Kidney epithelial cell (primary cell): ENCODE results near the gene SAPCD1. TPM values are rescaled to one million over a fixed set of nuclear protein-coding genes. Genes with fewer than 3 reads are reported as not detected.

ENCODE experiments used
- DNase-seq: peaks from one replicate; pipeline ENCODE4 v3.0.0-alpha.2; 2010; ENCODE audit warnings: low read depth
- H3K27me3 ChIP-seq: 2 replicates; pipeline ENCODE4 v1.6.0; 2011; ENCODE audit warnings: low read length; ENCODE audit not compliant: control insufficient read depth, insufficient read depth
- H3K36me3 ChIP-seq: 2 replicates; pipeline ENCODE4 v1.5.1; 2011; ENCODE audit warnings: low read length; ENCODE audit not compliant: control insufficient read depth, insufficient read depth
- H3K4me3 ChIP-seq: 2 replicates; pipeline ENCODE4 v1.5.1; 2011; ENCODE audit warnings: low read depth, mild to moderate bottlenecking, control low read depth, low read length
- total RNA-seq: library from RNA; depleted of rRNA; stranded (reverse); fragments of >200 nt; gene quantifications from 2 replicates; pipeline ENCODE4 v1.2.3, GENCODE V29; 2015
- TF ChIP-seq, protein P1 (sequence below): IDR thresholded peaks from 2 replicates; pipeline ENCODE4 v1.5.1; 2011; ENCODE audit warnings: mild to moderate bottlenecking, moderate library complexity, low read length, control low read depth, inconsistent platforms; ENCODE audit not compliant: insufficient read depth, poor library complexity, severe bottlenecking

The SAPCD1 gene
- total RNA-seq, 1 donor from 2014 or later = 2.2 TPM

- DNase-seq = no peak
- no peaks in the 10 kb centered on the region for H3K36me3 ChIP-seq
- H3K4me3 ChIP-seq = no peak overlapping the region
- no peaks in the 10 kb centered on the region for H3K27me3 ChIP-seq
- TF ChIP-seq, protein P1, sequence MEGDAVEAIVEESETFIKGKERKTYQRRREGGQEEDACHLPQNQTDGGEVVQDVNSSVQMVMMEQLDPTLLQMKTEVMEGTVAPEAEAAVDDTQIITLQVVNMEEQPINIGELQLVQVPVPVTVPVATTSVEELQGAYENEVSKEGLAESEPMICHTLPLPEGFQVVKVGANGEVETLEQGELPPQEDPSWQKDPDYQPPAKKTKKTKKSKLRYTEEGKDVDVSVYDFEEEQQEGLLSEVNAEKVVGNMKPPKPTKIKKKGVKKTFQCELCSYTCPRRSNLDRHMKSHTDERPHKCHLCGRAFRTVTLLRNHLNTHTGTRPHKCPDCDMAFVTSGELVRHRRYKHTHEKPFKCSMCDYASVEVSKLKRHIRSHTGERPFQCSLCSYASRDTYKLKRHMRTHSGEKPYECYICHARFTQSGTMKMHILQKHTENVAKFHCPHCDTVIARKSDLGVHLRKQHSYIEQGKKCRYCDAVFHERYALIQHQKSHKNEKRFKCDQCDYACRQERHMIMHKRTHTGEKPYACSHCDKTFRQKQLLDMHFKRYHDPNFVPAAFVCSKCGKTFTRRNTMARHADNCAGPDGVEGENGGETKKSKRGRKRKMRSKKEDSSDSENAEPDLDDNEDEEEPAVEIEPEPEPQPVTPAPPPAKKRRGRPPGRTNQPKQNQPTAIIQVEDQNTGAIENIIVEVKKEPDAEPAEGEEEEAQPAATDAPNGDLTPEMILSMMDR = no peak
These were observed 9.5 kb downstream of the SAPCD1 start for GRCh38 chr6:31771992-31772358.

DNA sequence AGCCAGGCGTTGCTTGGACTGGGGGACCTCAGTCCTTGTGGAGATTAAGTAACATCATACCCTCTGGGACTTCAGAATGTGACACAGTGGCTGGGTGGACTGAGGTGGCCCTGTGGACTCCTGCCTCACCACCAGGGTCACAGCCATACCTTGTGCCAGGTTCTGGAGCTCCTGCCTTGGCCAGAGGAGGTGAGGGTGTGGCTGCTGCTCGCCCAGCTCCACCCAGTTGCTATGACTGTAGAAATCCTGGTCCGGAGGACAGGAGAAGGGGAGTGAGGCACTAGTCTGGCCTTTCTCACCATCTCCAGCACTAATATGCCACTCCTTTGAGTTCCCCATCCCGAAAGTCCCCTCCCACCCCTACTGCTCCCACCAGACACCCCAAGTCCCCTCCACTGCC lies 12.7 kb downstream of the SAPCD1 start:
- H3K4me3 ChIP-seq = no peak overlapping the region
- TF ChIP-seq, protein P1 = no peak
- peaks cover 2% of the 10 kb centered on the region for H3K36me3 ChIP-seq
- no peaks in the 10 kb centered on the region for H3K27me3 ChIP-seq
- no peak for DNase-seq

DNA sequence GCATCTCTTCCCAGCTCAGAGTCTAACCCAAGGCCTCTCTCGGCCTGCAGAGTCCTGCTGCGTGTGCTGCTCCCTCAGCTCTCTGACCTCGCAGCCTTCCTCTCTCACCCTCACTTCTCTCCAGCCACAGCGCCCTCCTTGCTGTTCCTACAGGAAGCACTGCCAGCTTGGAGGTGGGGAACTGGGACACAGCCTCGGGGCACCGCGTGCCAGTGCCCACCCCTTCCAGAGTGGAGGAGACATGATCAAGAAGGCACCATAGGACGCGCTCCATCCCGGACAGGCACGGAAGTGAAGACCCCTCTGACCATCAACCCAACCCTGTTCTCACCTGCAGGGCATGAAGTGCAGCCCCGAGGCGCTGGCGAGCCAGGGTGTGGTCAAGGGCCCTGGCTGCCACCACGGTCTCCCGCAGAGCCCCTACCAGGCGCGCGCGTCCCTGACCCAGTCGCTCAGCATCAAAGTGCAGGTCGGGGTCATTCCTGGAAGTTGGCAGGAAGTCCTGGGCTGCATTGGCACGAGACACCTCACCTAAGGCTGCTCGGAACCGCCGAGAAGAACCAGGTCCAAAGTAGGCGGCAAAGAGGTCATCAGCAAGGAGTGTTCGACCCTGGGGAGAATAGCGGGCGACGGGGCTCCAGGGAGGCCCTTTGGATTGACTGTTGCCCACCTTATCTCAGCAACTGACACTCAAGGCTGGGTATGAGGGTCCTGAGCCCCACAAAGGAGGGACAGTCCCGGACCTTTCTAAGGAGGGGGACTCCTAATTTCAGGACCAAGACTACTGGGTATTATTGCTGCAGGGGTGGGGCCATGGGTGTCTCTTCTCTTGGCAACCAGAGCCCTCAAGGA lies 13.4 kb downstream of the SAPCD1 start:
- TF ChIP-seq, protein P1 = no peak
- no peak overlapping the region for H3K4me3 ChIP-seq
- H3K36me3 ChIP-seq = peaks cover 2% of the 10 kb centered on the region
- no peaks in the 10 kb centered on the region for H3K27me3 ChIP-seq
- no peak for DNase-seq

DNA sequence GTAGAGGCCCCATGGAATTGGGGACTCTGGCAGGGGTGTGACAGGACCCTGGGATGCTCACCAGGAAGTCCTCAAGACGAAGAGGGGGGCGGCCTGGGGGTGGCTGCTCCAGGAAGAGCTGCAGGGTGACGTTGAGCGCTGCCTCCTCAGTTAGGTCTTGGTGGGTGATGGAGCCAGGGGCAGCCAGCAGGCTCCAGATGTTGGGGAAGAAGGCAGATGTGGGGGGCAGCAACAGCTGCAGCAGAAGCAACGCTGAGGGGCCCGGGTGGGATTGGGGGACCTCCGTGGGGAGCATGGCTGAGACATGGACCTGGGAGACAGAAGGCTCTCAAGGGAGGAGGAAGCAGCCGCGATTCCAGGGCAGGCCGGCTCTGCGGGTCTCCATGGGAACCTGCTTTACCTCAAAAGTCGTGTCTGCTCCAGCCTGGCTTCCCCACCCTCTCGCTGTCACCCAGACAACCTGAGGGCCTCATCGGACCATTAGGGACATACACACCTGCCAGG lies 14.1 kb downstream of the SAPCD1 start:
- TF ChIP-seq, protein P1 = no peak
- H3K36me3 ChIP-seq = peaks cover 2% of the 10 kb centered on the region
- H3K27me3 ChIP-seq = no peaks in the 10 kb centered on the region
- H3K4me3 ChIP-seq = peak overlapping the region; percentile 8
- no peak for DNase-seq

- DNase-seq = peak; percentile 82
- Histone ChIP-seq H3K27me3 (no peaks in the 10 kb centered on the region), H3K4me3 (peak within 1 kb of the TSS; percentile 8), H3K36me3 (peaks cover 6% of the 10 kb centered on the region)
- TF ChIP-seq, protein P1 = no peak
These were observed 14.7 kb downstream of the SAPCD1 start, which contains the start of gene VWA7 for GRCh38 chr6:31776989-31777666. Gene VWA7, minus strand, starts transcription at chr6:31777328. Its CDS starts 549 bp downstream, at chr6:31776779.
